Bronchial epithelial cell (primary cell): ENCODE results near the gene POU2F2. TPM values are rescaled to one million over a fixed set of nuclear protein-coding genes. Genes with fewer than 3 reads are reported as not detected.
"Not testable (repeated sequence)": the region's sequence is repeated elsewhere in the genome, so short reads cannot be mapped to it uniquely, and the experiment has no call there.

Experiments used
- DNase-seq: peaks from one replicate; pipeline ENCODE4 v3.0.0-alpha.2; 2010; ENCODE audit warnings: low read depth
- FAIRE-seq: peaks from 2 replicates; lab custom pipeline; 2011; peaks lifted over from hg19 to GRCh38; lab: Jason Lieb, UNC
- H3K27me3 ChIP-seq: 2 replicates; pipeline ENCODE4 v1.5.1; 2011; ENCODE audit warnings: low read length; ENCODE audit not compliant: control insufficient read depth, insufficient read depth
- H3K36me3 ChIP-seq: 2 replicates; pipeline ENCODE4 v1.5.1; 2011; ENCODE audit warnings: low read length; ENCODE audit not compliant: control insufficient read depth, insufficient read depth
- H3K4me3 ChIP-seq: 2 replicates; pipeline ENCODE4 v1.5.1; 2011; ENCODE audit warnings: mild to moderate bottlenecking, low read depth, low read length, control low read depth
- CTCF ChIP-seq: IDR thresholded peaks from 2 replicates; pipeline ENCODE4 v1.5.1; 2011; ENCODE audit warnings: mild to moderate bottlenecking, moderate library complexity, low read length, control low read depth, inconsistent platforms; ENCODE audit not compliant: insufficient read depth, severe bottlenecking
- total RNA-seq: library from RNA; depleted of rRNA; stranded (reverse); fragments of >200 nt; gene quantifications from 2 replicates; pipeline ENCODE4 v1.2.1, GENCODE V29; 2014

The POU2F2 gene
- total RNA-seq, 1 donor from 2014 or later = 0.53 TPM

- no peak for TF ChIP-seq CTCF
Observed at GRCh38 chr19:42045575-42045974, 86.7 kb downstream of the POU2F2 start.

GRCh38 chr19:42042455-42043170 lies 89.6 kb downstream of the POU2F2 start:
- TF ChIP-seq CTCF = no peak
- no peaks in the 10 kb centered on the region for H3K27me3 ChIP-seq
- H3K36me3 ChIP-seq = no peaks in the 10 kb centered on the region
- FAIRE-seq = no peak
- no peak overlapping the region for H3K4me3 ChIP-seq
- DNase-seq = no peak

More at GRCh38 chr19:42045575-42045974, 86.7 kb downstream of the POU2F2 start:
- FAIRE-seq (no peak), DNase-seq (no peak)
- no peak overlapping the region for H3K4me3 ChIP-seq
- no peaks in the 10 kb centered on the region for H3K36me3 ChIP-seq
- no peaks in the 10 kb centered on the region for H3K27me3 ChIP-seq

- not testable (repeated sequence) for H3K27me3 ChIP-seq, H3K4me3 ChIP-seq, FAIRE-seq, DNase-seq, H3K36me3 ChIP-seq
Observed at GRCh38 chr19:42040491-42040890, 91.8 kb downstream of the POU2F2 start.

- H3K27me3 ChIP-seq = no peaks in the 10 kb centered on the region
- DNase-seq (no peak), FAIRE-seq (no peak)
- no peak for TF ChIP-seq CTCF
- no peaks in the 10 kb centered on the region for H3K36me3 ChIP-seq
- no peak overlapping the region for H3K4me3 ChIP-seq
Observed at GRCh38 chr19:42040031-42040430, 92.2 kb downstream of the POU2F2 start.

GRCh38 chr19:42038666-42039065 lies 93.6 kb downstream of the POU2F2 start:
- DNase-seq = no peak
- no peak for TF ChIP-seq CTCF
- H3K27me3 ChIP-seq = no peaks in the 10 kb centered on the region
- H3K36me3 ChIP-seq = no peaks in the 10 kb centered on the region
- H3K4me3 ChIP-seq = no peak overlapping the region
- no peak for FAIRE-seq

- no peak for TF ChIP-seq CTCF
- H3K36me3 ChIP-seq = no peaks in the 10 kb centered on the region
- FAIRE-seq (no peak), DNase-seq (no peak)
- H3K27me3 ChIP-seq = no peaks in the 10 kb centered on the region
- no peak overlapping the region for H3K4me3 ChIP-seq
Observed at GRCh38 chr19:42037649-42038048, 94.6 kb downstream of the POU2F2 start.

Other genes with a start within 250 kb of the POU2F2 start
- gene ARHGEF1, start 249.3 kb downstream of the POU2F2 start, total RNA-seq = 19.2 and 25.0 TPM in 2 replicates
- gene ERFL, start 204.0 kb downstream of the POU2F2 start, total RNA-seq = under 0.01 TPM in 2 replicates
- gene RABAC1, start 173.1 kb downstream of the POU2F2 start, total RNA-seq = 96.6 and 98.4 TPM in 2 replicates
- gene ATP1A3, start 138.2 kb downstream of the POU2F2 start, total RNA-seq = 0.13 TPM in 1 of 2 replicates, not detected in the other
- under 0.01 TPM in 2 replicates for gene GRIK5, start 62.2 kb downstream of the POU2F2 start, total RNA-seq
- 7.1 and 7.4 TPM in 2 replicates for gene ZNF574, start 56.3 kb downstream of the POU2F2 start, total RNA-seq
- 27.1 and 28.7 TPM in 2 replicates for gene DEDD2, start 85.2 kb upstream of the POU2F2 start, total RNA-seq
- gene ZNF526, start 87.9 kb upstream of the POU2F2 start, total RNA-seq = 7.8 and 11.1 TPM in 2 replicates
- gene GSK3A, start 110.2 kb upstream of the POU2F2 start, total RNA-seq = 11.6 and 12.4 TPM in 2 replicates
- gene ERF, start 122.7 kb upstream of the POU2F2 start, total RNA-seq = 10.8 and 11.6 TPM in 2 replicates
- 7.1 and 9.3 TPM in 2 replicates for gene CIC, start 136.8 kb upstream of the POU2F2 start, total RNA-seq
- gene PRR19, start 169.7 kb upstream of the POU2F2 start, total RNA-seq = not detected in 2 replicates
- gene PAFAH1B3, start 170.2 kb upstream of the POU2F2 start, total RNA-seq = 29.4 and 36.9 TPM in 2 replicates
- gene TMEM145, start 180.9 kb upstream of the POU2F2 start, total RNA-seq = 0.26 TPM in 1 of 2 replicates, not detected in the other
- gene MEGF8, start 193.2 kb upstream of the POU2F2 start, total RNA-seq = 7.1 and 14.0 TPM in 2 replicates